Measurements from ENCODE around the gene DRD4.

DRD4 gene

DNA sequence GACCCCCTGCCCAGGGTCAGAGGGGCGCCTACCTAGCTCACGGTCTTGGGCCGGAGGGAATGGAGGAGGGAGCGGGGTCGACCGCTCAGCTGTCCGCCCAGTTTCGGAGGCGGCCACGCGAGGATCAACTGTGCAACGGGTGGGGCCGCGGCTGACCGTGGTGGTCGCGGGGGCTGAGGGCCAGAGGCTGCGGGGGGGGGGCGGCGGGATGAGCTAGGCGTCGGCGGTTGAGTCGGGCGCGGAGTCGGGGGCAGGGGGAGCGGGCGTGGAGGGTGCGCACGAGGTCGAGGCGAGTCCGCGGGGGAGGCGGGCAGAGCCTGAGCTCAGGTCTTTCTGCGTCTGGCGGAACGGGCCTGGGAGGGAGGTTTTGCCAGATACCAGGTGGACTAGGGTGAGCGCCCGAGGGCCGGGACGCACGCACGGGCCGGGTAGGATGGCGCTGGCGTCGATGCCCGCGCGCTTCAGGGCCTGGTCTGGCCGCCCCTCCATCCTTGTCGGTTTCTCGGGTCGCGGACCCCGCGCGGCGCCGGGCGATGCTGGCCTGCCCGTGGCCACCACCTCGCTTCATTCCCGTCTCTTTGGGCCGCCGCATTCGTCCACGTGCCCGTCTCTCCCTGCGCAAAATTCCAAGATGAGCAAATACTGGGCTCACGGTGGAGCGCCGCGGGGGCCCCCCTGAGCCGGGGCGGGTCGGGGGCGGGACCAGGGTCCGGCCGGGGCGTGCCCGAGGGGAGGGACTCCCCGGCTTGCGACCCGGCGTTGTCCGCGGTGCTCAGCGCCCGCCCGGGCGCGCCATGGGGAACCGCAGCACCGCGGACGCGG lies at the start of gene DRD4:
Gene DRD4 (plus strand): TSS at position 759 of the 822 bp plus-strand sequence. CDS start 36 bp downstream, at position 795.
- no peak for DNase-seq

DNA sequence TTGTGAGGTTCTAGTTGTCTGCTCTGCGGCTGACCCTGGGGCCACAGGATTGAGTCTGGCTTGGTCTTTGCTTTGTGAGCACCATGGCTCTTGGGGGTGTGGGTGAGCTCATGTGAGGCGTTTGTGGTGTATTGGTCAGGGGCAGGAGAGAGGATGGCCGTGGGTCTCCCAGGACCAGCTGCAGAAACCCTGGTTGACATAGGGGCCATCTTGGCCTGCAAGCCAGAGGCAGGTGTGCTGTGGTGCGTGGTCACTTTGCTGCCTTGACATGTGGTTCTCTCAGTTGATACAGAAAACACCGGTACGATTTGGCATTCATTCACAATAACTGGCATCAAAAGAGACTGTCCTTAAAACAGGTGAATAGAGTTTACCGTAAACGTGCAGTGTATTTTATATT lies 49.5 kb upstream of the DRD4 start:
- DNase-seq, result no peak

DNA sequence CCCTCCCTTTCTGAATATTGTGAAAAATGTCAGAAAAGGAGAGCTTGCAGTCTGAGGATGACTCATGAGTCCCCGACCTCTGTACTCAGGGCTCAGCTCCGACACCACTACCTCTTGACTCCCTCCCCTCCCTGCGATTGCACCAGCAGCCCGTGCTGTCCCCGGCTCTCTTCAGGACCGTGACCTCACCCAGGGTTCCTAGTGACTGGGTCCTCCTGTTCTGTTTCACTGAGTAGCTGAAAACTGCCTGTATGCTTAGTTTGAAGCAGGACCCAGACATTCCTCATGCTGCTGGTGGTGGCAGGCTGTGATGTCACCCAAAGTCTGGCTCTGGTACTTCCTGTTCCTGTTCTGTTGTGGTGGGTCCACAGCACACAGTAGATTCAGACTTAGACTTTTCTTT lies 49.1 kb upstream of the DRD4 start:
- peak; percentile 83 for DNase-seq

DNA sequence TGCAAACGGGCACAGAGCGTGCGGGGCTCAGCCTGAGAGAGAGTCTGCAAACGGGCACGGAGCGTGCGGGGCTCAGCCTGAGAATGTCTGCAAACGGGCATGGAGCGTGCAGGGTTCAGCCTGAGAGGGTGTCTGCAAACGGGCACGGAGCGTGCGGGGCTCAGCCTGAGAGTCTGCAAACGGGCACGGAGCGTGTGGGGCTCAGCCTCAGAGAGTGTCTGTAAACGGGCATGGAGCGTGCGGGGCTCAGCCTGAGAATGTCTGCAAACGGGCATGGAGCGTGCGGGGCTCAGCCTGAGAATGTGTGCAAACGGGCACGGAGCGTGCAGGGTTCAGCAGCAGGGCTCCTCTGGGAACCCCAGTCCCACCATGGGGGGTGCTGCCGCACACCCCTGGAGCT lies 47.3 kb upstream of the DRD4 start:
- no peak for DNase-seq

DNA sequence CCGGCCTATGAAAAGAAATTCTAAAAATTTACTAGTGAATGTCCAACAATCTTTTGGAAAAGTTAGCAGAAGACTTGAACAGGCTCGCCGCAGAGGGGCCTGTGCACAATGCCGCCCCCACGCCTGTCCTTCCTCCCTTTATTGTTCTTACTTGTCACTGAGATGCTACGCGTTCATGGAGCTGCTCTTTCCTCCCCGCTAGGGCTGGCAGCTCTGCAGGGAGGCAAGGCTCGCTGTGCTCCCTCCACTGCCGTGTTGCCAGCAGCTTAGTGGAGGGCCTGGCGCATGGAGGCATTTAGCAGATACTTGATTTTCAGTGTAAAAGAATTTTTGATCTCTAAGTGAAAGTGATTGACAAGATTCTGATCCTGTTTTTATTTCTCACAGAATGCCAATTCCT lies 46.1 kb upstream of the DRD4 start:
- DNase-seq, result no peak

DNA sequence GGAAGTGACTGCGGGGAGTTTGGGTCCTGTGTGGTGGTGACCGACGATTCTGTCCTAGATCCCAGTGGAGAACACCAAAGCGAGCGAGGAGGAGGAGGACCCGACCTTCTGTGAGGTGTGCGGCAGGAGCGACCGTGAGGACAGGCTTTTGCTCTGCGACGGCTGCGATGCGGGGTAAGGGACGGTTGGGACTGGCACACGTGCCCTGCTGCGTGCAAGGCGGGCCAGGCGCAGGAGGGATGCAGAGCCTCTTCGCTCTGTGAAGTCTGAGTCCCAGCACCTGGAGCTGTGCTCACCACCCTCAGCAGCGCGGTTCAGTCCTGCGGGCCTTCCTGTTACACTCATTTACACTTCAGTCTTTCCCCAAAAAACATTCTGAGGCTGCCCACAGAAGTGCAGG lies 44.6 kb upstream of the DRD4 start:
- no peak for DNase-seq

DNA sequence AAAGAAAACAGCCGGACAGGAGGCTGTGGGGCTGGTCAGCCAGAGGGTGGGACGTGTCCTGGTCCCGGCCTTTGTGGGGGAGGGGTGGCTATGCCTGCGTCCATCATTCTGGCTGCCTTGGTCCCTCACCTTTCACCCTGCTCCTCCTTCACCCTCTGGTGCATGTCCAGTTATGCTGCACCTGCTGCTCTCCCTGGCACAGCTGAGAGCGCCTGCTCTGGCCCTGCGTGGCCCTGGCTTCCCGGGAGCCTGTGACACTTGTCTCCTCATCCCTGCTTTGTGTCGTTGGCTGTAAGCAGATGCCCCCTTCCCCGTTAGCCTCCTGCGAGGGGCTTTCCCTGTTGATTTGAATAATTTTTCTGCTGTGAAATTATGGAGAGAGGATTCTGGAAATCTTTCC lies 44.2 kb upstream of the DRD4 start:
- no peak for DNase-seq

DNA sequence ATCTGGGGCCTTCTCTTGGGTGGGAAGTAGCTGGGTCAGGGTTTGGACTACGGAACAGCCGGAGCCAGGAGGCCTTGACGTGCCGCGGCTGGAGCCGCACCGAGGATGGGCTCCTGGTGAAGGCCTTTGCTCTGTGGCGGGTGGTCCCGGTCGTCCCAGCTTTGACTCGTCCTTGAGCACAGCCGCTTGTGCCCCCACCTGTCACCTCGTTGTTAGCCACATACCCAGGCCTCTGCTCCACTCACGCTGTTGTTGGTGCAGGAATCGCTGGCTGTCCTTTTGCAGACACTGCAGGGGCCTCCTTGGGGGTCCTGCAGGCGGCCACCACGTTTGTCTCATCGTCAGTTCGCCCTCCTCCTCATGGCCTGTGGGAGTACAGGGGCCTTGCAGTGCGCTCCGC lies 43.7 kb upstream of the DRD4 start:
- no peak for DNase-seq

DNA sequence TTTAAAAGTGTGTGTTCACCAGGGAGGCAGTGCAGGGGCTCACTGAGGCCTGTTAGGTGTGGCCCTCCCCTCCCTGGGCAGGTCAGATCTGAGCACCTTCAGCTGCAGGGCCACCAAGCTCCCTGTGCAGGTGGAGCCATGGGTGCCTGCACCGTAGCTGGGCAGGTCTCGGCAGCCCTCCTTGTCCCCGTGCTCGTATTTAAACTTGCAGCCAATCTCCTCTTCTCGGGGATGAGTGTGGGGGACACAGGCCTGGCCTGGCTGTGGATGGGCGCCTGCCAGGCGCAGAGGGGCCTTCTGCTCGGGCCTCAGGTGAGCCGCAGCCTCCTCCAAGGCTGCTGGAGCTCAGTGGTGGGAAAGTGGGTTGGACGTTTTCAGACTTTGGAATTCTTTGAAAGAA lies 41.7 kb upstream of the DRD4 start:
- no peak for DNase-seq

DNA sequence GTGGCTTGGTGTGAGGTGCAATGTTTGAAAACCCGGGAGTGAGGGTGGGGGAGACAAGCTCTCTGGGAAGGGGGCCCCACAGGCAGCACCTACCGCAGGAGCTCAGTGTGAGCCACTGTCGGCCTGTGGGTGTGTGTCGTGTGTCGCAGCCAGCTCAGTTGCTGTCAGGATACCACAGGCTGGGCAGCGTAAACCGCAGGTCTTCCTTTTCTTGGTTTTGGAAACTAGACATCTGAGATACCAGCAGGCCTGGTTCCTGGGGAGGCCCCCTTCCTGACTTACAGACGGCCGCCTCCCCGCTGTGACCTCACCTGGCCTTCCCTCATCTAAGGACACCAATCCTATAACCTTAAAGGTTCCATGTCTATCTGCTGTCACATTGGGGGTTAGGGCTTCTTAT lies 40.7 kb upstream of the DRD4 start:
- no peak for DNase-seq

DNA sequence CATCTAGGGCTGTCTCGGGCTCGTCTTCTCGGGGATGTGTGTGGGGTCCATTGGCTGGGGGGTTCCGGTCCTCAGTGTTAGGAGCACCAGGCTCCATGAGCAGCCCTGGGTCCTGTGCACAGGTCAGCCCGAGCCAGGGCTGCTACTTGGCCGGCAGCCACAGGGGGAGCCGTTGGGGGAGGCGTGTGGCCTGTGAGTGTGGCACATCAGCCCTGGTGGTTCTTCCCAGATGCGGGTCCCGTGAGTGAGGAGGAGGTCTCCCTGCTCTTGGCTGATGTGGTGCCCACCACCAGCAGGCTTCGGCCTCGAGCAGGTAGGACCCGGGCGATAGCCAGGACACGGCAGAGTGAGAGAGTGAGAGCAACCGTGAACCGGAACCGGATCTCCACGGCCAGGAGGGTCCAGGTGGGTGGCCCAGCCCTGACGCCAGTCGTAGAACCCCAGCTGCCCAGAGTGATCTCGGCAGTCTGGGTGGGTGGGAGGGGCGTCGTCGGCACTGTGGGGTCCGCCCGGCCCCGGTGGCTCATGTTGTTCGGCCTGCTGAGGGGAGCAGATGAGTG lies 39.8 kb upstream of the DRD4 start:
- DNase-seq, result no peak

DNA sequence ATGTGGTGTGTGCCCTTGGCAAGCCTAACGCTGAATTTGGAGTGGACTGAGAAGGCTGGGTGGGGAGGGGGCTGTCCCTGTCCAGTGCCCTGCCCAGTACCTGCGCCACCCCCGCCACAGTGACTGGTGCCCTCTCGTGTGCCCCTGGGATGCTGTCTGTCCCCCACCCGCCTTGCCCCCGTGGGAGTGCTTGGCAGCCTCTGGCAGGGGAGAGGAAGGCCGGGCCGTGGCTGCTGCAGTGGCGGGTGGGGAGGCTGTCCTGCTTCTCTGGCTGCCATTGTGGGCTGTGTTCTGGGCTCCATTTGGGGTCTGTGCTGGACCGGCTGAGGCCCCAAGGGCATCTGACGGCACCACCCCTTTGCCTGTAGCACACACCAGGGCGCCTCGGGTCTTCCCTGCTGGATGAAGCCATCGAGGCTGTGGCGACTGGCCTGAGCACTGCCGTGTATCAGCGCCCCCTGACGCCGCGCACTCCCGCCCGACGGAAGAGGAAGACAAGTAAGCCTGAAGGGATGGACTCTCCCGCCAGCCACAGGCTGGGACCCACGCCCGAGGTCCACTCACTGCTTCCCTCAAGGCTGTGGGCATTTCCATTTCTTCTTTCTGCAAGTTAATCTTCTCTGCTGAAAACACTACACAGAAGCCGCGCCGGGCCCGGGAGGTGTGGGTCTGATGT lies 38.9 kb upstream of the DRD4 start:
- no peak for DNase-seq

DNA sequence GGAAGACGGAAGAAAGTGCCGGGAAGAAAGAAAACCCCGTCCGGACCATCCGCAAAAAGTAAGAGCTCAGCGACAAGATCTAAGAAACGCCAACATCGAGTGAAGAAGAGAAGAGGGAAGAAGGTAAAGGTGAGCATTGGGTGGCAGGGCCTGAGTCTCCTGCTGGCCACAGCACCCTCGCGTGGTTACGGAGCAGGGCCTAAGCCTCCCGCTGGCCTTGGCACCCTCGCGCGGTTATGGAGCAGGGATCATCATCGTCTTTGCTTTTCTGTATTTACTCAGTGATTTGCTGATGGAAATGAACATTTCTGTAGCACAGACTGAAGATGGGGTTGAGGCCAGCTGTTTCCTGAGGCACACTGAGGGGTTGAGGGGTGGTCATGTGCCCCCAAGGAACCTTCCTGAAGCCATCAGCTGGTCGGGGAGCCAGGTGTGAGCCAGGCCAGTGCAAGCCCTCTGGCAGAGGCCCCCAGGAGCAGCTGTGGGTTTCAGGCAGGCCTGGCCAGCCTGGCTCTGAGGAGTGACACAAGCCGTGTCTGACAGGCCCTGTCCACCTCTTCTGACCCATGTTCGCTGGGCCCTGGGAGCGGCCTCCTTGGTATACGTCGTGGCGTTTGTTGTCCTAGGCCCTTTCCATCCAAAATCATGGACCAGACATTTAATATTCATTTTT lies 35.4 kb upstream of the DRD4 start:
- DNase-seq, result no peak

DNA sequence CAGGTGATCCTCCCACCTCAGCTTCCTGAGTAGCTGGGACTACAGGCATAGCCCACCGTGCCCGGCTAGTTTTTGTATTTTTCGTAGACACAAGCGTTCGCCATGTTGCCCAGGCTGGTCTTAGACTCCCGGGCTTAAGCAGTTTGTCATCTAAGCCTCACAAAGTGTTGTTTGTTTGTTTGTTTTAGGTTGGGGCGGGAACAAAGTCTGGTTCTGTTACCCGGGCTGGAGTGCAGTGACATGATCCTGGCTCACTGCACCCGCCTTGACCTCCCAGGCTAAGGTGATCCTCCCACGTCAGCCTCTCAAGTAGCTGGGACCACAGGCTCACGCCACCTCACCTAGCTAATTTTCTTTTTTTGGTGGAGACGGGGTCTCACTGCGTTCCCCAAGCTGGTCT lies 33.9 kb upstream of the DRD4 start:
- no peak for DNase-seq

DNA sequence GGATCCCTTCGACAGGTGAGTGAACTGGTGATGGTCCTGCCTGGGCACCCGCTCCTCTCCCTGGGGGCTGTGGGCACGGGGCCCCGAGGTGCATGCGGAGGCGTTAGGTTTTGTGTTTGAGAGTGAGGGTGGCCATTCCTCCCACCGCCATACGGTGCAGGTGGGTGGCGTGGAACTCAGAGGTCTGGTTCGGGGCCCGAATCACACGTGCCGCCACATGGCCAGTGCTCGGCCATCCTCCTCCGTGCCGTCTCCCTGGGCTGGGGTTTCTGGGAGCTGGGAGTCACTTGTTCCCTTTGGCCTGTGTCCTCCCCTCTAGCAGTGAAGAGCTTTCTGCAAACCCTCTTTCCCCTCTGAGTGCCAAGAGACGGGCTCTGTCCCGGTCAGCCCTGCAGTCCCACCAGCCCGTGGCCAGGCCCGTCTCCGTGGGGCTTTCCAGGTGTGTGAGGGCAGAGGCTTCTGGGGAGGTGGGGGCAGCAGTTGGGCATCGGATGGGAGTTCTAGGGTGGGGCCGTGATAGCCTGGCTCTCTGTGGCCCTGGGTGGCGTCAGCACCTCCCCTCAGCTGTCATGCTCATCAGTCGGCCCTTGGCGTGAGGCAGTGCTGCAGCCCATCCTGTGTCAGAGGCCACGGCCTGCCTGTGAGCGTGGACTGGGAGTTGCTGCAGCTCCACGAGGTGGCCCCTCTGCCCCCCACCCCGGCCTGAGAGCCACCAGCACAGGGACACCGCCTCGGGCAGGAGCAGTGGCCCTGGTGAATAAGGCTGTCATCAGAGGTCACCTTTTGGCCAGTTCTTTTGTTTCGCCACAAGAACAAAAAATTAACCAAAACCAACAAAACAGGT lies 31.6 kb upstream of the DRD4 start:
- DNase-seq, result no peak

DNA sequence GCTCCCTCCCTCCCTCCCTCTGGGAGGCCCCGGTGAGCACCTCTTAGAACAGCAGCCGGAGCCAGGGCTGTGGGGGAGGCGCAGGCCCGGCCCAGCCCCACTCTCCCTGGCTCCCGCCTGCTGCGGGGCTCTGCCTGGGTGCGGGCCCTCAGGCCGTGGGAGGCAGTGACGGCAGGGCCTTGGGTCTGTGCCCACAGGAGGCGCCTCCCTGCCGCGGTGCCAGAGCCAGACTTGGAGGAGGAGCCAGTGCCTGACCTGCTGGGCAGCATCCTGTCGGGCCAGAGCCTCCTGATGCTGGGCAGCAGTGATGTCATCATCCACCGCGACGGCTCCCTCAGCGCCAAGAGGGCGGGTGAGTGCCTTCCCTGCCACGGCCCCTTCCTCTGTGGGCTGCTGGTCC lies 30.8 kb upstream of the DRD4 start:
- DNase-seq, result no peak

DNA sequence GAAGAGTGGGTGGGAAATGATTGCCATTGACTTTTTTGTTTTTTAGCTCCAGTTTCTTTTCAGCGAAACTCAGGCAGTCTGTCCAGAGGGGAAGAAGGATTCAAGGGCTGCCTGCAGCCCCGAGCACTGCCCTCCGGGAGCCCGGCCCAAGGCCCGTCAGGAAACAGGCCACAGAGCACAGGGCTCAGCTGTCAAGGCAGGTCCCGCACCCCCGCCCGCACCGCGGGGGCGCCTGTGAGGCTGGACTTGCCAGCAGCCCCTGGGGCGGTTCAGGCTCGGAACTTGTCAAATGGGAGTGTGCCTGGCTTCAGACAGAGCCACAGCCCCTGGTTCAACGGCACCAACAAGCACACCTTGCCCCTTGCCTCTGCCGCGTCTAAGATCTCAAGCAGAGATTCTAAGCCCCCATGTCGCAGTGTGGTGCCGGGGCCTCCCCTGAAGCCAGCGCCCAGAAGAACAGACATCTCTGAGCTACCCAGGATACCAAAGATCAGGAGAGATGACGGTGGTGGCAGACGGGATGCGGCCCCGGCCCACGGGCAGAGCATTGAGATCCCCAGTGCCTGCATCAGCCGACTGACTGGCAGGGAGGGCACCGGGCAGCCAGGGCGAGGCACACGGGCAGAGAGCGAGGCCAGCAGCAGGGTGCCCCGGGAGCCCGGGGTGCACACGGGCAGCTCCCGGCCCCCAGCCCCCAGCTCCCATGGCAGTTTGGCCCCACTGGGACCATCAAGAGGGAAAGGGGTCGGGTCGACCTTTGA lies 29.9 kb upstream of the DRD4 start:
- no peak for DNase-seq

DNA sequence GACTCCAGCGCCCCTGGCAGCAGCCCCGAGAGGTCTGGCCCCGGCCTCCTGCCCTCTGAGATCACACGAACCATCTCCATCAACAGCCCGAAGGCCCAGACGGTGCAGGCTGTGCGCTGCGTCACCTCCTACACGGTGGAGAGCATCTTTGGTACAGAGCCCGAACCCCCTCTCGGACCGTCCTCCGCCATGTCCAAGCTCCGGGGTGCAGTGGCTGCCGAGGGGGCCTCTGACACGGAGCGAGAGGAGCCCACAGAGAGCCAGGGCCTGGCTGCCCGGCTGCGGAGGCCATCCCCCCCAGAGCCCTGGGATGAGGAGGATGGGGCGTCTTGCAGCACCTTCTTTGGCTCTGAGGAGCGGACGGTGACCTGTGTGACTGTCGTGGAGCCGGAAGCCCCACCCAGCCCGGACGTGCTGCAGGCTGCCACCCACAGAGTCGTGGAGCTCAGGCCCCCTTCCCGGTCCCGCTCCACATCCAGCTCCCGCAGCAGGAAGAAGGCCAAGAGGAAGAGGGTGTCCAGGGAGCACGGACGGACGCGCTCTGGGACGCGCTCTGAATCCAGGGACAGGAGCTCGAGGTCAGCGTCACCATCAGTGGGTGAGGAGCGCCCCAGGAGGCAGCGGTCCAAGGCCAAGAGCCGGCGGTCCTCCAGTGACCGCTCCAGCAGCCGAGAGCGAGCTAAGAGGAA lies 29.0 kb upstream of the DRD4 start:
- DNase-seq, result no peak

DNA sequence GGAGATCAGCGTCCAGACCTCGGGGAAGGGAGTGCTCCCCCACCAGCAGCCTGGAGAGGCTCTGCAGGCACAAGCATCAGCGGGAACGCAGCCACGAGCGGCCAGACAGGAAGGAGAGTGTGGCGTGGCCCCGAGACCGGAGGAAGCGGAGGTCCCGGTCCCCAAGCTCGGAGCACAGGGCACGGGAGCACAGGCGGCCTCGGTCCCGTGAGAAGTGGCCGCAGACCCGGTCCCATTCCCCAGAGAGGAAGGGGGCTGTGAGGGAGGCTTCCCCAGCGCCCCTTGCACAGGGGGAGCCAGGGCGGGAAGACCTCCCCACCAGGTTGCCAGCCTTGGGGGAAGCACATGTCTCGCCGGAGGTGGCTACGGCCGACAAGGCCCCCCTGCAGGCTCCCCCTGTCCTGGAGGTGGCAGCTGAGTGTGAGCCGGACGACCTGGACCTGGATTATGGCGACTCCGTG lies 28.2 kb upstream of the DRD4 start:
- DNase-seq, result no peak

DNA sequence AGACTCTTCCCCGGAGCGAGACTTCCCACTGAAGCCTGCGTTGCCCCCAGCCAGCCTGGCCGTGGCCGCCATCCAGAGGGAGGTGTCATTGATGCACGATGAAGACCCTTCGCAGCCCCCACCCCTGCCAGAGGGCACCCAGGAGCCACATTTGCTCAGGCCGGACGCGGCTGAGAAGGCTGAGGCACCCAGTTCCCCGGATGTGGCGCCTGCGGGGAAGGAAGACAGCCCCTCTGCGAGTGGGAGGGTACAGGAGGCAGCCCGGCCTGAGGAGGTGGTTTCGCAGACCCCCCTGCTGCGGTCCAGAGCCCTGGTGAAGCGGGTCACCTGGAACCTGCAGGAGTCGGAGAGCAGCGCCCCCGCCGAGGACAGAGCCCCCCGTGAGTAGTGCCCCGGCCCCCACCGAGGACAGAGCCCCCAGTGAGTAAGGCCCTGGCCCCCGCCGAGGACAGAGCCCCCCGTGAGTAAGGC lies 27.7 kb upstream of the DRD4 start:
- DNase-seq, result no peak

DNA sequence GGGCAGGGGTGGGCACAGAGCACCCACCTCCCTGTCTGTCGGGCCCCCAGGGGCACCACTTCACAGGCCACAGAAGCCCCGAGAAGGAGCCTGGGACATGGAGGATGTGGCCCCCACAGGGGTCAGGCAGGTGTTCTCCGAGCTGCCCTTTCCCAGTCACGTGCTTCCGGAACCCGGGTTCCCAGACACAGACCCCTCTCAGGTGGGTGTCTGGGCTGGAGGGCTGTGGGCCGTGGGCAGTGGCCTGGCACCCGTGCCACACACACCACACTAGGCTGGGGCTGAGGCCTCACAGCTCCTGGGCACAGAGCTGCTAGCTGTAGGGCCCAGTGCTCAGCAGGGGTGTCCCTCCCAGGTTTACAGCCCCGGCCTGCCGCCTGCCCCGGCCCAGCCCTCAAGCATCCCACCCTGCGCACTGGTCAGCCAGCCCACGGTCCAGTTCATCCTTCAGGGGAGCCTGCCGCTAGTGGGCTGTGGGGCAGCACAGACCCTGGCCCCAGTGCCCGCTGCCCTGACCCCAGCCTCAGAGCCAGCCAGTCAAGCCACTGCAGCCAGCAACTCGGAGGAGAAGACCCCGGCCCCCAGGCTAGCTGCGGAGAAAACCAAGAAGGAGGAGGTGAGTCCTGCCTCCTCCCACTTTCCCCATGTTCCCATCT lies 26.8 kb upstream of the DRD4 start:
- DNase-seq, result no peak
